Measurements from ENCODE around the gene LYPD3. TPM values are rescaled to one million over a fixed set of nuclear protein-coding genes. Genes with fewer than 3 reads are reported as not detected.

The LYPD3 gene
- total and polyA plus RNA-seq, 10 of the 15 experiments (the other 5 are each of a cell fraction or from before 2014, with no cell fraction given) = 0.03 to 0.28 (median 0.12) TPM; not detected in 6

GRCh38 chr19:43510713-43511112 lies 45.3 kb upstream of the LYPD3 start (continued):
- TF ChIP-seq TAF1 (IDR thresholded peaks at IDR 0.05; ENCODE audit: borderline replicate concordance, low read depth, low read length) (no peak), SIX5 (IDR thresholded peaks at IDR 0.05; ENCODE audit: low read depth, low read length, severe bottlenecking) (no peak), CEBPB (IDR thresholded peaks at IDR 0.05; ENCODE audit: borderline replicate concordance in 1 of 2, low read depth in 2 of 2, low read length in 2 of 2) (no peak), NFYB (IDR thresholded peaks at IDR 0.05; ENCODE audit: insufficient read depth, low read depth, low read length) (no peak), IKZF2 (IDR thresholded peaks at IDR 0.05) (no peak)

GRCh38 chr19:43507880-43508279 lies 42.5 kb upstream of the LYPD3 start:
- intact Hi-C loops (cut with micrococcal nuclease; ENCODE audit: unreplicated experiment) (no loop called here), in situ Hi-C loops (cut with MboI) (no loop called here)
- Histone ChIP-seq H3K36me3 (ENCODE audit: control insufficient read depth in 2 of 2, insufficient read depth in 2 of 2, low read length in 1 of 2) (peaks cover 0 to 5% of the 10 kb centered on the region in 2 experiments; a peak in 2 of 4 replicates), H3K4me1 (ENCODE audit: control insufficient read depth, insufficient read depth, low read length) (peaks cover 4% of the 10 kb centered on the region), H2AFZ (ENCODE audit: control insufficient read depth, low read depth, low read length) (no peak overlapping the region), H4K20me1 (ENCODE audit: control insufficient read depth, insufficient read depth) (no peaks in the 10 kb centered on the region), H3K9ac (ENCODE audit: control insufficient read depth, insufficient read depth, low read length) (no peak overlapping the region), H3K4me3 (no peak overlapping the region), H3K27ac (ENCODE audit: control insufficient read depth, insufficient read depth) (no peak overlapping the region), H3K79me2 (ENCODE audit: control insufficient read depth, insufficient read depth, low read length) (no peaks in the 10 kb centered on the region; the same call in 1 of the 2 replicates), H3K9me3 (replicated peaks; ENCODE audit: control insufficient read depth, insufficient read depth, low read length) (no peaks in the 10 kb centered on the region), H3K4me2 (ENCODE audit: control insufficient read depth, insufficient read depth) (no peak overlapping the region), H3K27me3 (replicated peaks in 1 of 2; ENCODE audit: control insufficient read depth in 2 of 2, insufficient read depth in 2 of 2, low read length in 1 of 2) (no peaks in the 10 kb centered on the region)
- ATAC-seq = no peak
- TF ChIP-seq JUND (IDR thresholded peaks at IDR 0.05; ENCODE audit: low read depth, low read length) = no peak
- no peak for TF ChIP-seq RB1 (IDR thresholded peaks at IDR 0.05; ENCODE audit: borderline replicate concordance)
- no peak for TF ChIP-seq ETV6 (conservative IDR thresholded peaks at IDR 0.05 in 1 of 2, IDR thresholded peaks at IDR 0.05 in 1 of 2; ENCODE audit: borderline replicate concordance in 1 of 2, low read depth in 1 of 2)
- TF ChIP-seq SREBF1 (IDR thresholded peaks at IDR 0.05; ENCODE audit: low read length) = no peak
- TF ChIP-seq RUNX3 (IDR thresholded peaks at IDR 0.05; ENCODE audit: low read length) = no peak
- no peak for TF ChIP-seq NFYB (IDR thresholded peaks at IDR 0.05; ENCODE audit: insufficient read depth, low read depth, low read length)
- TF ChIP-seq ZBED1 (IDR thresholded peaks at IDR 0.05; ENCODE audit: borderline replicate concordance) = no peak
- TF ChIP-seq ZNF207 (IDR thresholded peaks at IDR 0.05; ENCODE audit: borderline replicate concordance) = no peak
- TF ChIP-seq RFX5 (IDR thresholded peaks at IDR 0.05; ENCODE audit: low read depth, low read length) = no peak
- no peak for TF ChIP-seq NRF1 (conservative IDR thresholded peaks at IDR 0.05; ENCODE audit: low read depth, low read length)
- TF ChIP-seq BCL11A (IDR thresholded peaks at IDR 0.05; ENCODE audit: low read depth, low read length) = no peak
- TF ChIP-seq ZZZ3 (IDR thresholded peaks at IDR 0.05; ENCODE audit: control insufficient read depth, insufficient read length, low read depth) = no peak
- ChIA-PET CTCF (no interaction called here), POLR2A (no interaction called here), RAD21 (ENCODE audit: unreplicated experiment) (no interaction called here), SMC1A (ENCODE audit: uncharacterized antibody, unreplicated experiment) (no interaction called here)
- BruUV-seq (replicated peaks) = no TSS peak
- DNase-seq (ENCODE audit: low read depth, low spot score) = no peak
- WGBS (ENCODE audit: insufficient coverage, insufficient replicate concordance, low lambda C conversion rate, missing lambda C conversion rate) = 69% methylated on average over 2 of the region's 2 CpGs
- no peak for FAIRE-seq

All from GM12878 (cell line).